GM12892 (cell line): Measurements from ENCODE around the gene TBX2.

ENCODE experiments used
- POLR2A ChIP-seq: IDR thresholded peaks from 2 replicates; pipeline ENCODE4 v1.6.1; 2011; ENCODE audit warnings: low read depth, low read length, control low read depth
- POLR2AphosphoS5 ChIP-seq: IDR thresholded peaks from 2 replicates; pipeline ENCODE4 v1.6.1; 2011; ENCODE audit warnings: low read depth, low read length, control low read depth
- TAF1 ChIP-seq: IDR thresholded peaks from 2 replicates; pipeline ENCODE4 v1.6.1; 2011; ENCODE audit warnings: low read depth, mild to moderate bottlenecking, control low read depth, low read length, borderline replicate concordance

GRCh38 chr17:61422116-61422799 is 22.6 kb downstream of the TBX2 start:
- no peak for TF ChIP-seq TAF1
- no peak for TF ChIP-seq POLR2AphosphoS5
- no peak for TF ChIP-seq POLR2A
